ENCODE results near the gene PRKG2.

Gene PRKG2

DNA sequence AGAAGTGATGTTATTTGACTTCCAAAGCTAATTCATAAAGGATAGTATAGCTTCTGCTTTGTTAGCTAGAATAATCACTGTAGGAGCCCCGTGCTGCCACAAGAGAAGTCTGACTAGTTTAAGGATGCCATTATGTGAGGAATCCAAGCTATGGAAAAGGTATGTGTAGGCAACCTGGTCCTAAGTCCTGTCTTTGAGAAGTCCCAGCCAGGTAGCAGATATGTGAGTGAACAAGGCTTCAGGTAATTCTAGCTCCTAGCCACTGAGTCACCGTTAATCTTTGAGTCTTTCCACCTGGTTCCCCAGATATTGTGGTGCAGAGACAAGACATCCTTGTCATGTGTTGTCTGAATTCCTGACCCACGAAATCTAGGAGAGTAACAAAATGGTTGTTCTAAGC, 129.0 kb downstream of the PRKG2 start:
- Histone ChIP-seq H3K9me3 (ENCODE audit: control insufficient read depth, low read length) (no peaks in the 10 kb centered on the region), H3K9ac (ENCODE audit: low read length) (no peak overlapping the region), H3K4me1 (ENCODE audit: control insufficient read depth, insufficient read depth, low read length) (peaks cover 12% of the 10 kb centered on the region), H3K4me3 (ENCODE audit: low read length) (no peak overlapping the region), H3K27me3 (replicated peaks; ENCODE audit: control insufficient read depth, insufficient read depth, low read length) (no peaks in the 10 kb centered on the region), H3K36me3 (ENCODE audit: control insufficient read depth, insufficient read depth, low read length, severe bottlenecking) (no peaks in the 10 kb centered on the region)
- no peak for DNase-seq (ENCODE audit: low read depth)

DNA sequence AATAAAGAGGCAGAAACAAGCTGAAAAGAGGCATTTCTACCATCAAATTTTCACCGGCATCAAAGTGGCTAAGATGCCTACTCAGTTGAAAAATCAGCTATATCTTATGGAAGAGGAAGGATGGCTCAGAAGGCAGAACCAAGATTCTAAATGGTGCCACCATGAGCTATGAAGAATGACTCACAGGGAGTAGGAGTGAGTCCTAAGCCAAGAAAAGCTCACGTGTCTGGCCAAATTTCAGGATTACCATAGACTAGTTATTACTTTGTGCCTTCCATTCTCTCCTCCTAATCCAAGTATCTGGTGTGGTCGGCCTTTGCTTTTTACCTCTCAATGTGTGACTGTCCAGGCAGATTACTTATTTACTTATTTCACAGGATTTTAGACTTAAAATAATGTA, 129.7 kb downstream of the PRKG2 start:
- Histone ChIP-seq H3K4me3 (ENCODE audit: low read length) (no peak overlapping the region), H3K9me3 (ENCODE audit: control insufficient read depth, low read length) (no peaks in the 10 kb centered on the region), H3K4me1 (ENCODE audit: control insufficient read depth, insufficient read depth, low read length) (peaks cover 12% of the 10 kb centered on the region), H3K27me3 (replicated peaks; ENCODE audit: control insufficient read depth, insufficient read depth, low read length) (no peaks in the 10 kb centered on the region), H3K9ac (ENCODE audit: low read length) (no peak overlapping the region), H3K36me3 (ENCODE audit: control insufficient read depth, insufficient read depth, low read length, severe bottlenecking) (no peaks in the 10 kb centered on the region)
- peak; percentile 15 for DNase-seq (ENCODE audit: low read depth)

DNA sequence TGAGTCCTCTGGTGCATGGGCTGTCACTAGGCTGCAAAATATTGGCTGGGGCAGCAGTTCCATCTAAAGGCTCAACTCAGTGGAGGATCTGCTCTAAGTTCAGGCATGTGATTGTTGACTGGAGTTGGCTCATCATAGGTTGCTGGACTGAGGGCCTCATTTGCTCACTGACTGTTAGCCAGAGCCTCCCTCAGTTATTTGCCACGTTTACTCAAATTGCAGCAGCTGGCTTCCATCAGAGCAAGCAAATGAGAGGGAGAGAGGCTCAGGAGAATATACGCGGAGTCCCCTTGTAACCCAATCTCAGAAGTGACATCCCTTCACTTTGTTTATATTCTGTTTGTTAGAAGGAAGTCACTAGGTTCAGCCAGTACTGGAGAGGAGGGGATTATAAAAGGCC, 130.4 kb downstream of the PRKG2 start:
- no peaks in the 10 kb centered on the region for H3K36me3 ChIP-seq (ENCODE audit: control insufficient read depth, insufficient read depth, low read length, severe bottlenecking)
- no peaks in the 10 kb centered on the region for H3K27me3 ChIP-seq (replicated peaks; ENCODE audit: control insufficient read depth, insufficient read depth, low read length)
- H3K9ac ChIP-seq (ENCODE audit: low read length), result no peak overlapping the region
- no peaks in the 10 kb centered on the region for H3K9me3 ChIP-seq (ENCODE audit: control insufficient read depth, low read length)
- no peak overlapping the region for H3K4me3 ChIP-seq (ENCODE audit: low read length)
- peaks cover 12% of the 10 kb centered on the region for H3K4me1 ChIP-seq (ENCODE audit: control insufficient read depth, insufficient read depth, low read length)
- peak; percentile 11 for DNase-seq (ENCODE audit: low read depth)

DNA sequence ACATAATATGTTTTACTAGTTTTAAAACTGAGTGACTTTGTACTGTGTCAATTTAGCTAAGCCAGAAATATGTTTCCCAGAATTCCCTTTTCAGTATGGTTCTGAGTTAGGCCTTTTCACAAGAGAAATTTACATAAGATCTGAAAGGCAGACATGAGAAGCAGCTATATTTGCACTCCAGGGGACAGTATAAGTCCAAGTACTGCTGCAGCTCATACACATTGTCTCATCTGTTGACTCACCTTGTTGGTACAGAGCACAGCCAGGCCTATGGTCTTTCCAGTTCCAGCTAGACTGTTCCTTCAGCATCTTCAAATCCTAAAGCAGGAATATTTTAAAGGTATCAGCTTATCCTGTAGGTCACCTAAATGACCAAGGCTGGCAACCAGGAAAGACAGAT, 131.0 kb downstream of the PRKG2 start:
- no peaks in the 10 kb centered on the region for H3K36me3 ChIP-seq (ENCODE audit: control insufficient read depth, insufficient read depth, low read length, severe bottlenecking)
- no peaks in the 10 kb centered on the region for H3K27me3 ChIP-seq (replicated peaks; ENCODE audit: control insufficient read depth, insufficient read depth, low read length)
- no peaks in the 10 kb centered on the region for H3K9me3 ChIP-seq (ENCODE audit: control insufficient read depth, low read length)
- DNase-seq (ENCODE audit: low read depth), result peak; percentile 32
- H3K9ac ChIP-seq (ENCODE audit: low read length), result no peak overlapping the region
- H3K4me1 ChIP-seq (ENCODE audit: control insufficient read depth, insufficient read depth, low read length), result peaks cover 12% of the 10 kb centered on the region
- no peak overlapping the region for H3K4me3 ChIP-seq (ENCODE audit: low read length)

DNA sequence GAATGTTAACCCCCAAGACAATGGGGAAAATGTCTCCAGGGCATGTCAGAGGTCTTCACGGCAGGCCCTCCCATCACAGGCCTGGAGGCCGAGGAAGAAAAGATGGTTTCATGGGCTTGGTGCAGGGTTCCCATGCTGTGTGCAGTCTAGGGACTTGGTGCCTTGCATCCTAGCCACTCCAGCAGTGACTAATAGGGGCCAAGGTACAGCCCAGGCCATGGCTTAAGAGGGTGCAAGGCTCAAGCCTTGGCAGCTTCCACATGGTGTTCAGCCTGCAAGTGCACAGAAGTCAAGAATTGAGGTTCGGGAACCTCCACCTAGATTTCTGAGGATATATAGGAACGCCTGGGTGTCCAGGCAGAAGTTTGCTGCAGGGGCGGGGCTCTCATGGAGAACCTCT, 133.9 kb downstream of the PRKG2 start:
- H3K9me3 ChIP-seq (ENCODE audit: control insufficient read depth, low read length), result no peaks in the 10 kb centered on the region
- H3K4me3 ChIP-seq (ENCODE audit: low read length), result no peak overlapping the region
- no peak for DNase-seq (ENCODE audit: low read depth)
- H3K27me3 ChIP-seq (replicated peaks; ENCODE audit: control insufficient read depth, insufficient read depth, low read length), result no peaks in the 10 kb centered on the region
- H3K4me1 ChIP-seq (ENCODE audit: control insufficient read depth, insufficient read depth, low read length), result peaks cover 12% of the 10 kb centered on the region
- no peaks in the 10 kb centered on the region for H3K36me3 ChIP-seq (ENCODE audit: control insufficient read depth, insufficient read depth, low read length, severe bottlenecking)
- H3K9ac ChIP-seq (ENCODE audit: low read length), result no peak overlapping the region

DNA sequence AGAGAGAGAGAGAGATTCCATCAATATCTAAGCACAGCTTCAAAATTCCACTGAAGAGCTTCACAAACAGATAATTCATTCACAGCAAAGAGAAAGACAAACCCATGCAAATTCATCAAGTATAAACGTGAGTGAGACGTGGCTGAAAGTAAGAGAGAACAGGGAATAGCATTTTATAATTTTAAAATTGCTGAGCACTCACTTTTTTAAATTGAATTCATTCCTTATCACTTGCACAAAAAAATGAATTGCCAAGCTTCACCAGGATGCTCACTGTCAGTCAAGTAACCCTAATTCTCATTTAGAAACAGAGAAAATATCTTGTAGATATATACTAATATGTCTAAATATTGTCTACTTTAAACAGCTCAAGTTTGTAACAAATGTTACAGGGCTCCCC, 144.0 kb downstream of the PRKG2 start:
- Histone ChIP-seq H3K27me3 (replicated peaks; ENCODE audit: control insufficient read depth, insufficient read depth, low read length) (no peaks in the 10 kb centered on the region), H3K4me1 (ENCODE audit: control insufficient read depth, insufficient read depth, low read length) (no peaks in the 10 kb centered on the region), H3K9ac (ENCODE audit: low read length) (no peak overlapping the region), H3K9me3 (ENCODE audit: control insufficient read depth, low read length) (no peaks in the 10 kb centered on the region), H3K4me3 (ENCODE audit: low read length) (no peak overlapping the region), H3K36me3 (ENCODE audit: control insufficient read depth, insufficient read depth, low read length, severe bottlenecking) (no peaks in the 10 kb centered on the region)
- no peak for DNase-seq (ENCODE audit: low read depth)

DNA sequence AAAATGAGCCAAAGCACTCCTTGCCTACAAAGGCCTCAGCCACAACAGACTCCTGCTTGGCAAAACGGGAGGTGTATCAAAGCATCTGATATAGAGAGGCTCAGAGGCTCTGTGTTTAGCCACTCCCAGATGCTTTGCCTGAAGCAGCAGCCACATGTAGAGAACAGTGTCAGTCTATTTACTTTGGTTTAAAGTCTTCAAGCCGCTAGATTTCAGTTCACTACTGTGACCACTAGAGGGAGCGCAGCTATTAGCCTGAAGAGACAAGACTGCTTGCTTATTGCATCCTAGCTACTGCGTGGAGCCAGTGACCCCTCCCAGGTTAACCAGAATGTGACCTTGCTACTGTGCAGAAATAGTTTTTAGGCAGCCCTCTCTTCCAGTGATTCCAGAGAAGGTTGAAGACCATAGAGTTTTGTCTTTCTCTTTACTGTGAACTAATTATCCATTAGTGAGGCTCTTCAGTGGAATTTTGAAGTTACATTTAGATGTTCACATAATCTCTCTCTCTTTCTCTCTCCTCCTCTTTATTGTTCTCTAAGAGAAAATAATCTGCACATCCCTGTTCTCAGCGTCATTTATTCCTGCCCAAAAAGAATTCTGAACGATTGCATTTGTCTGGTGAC, 145.2 kb downstream of the PRKG2 start:
- no peak overlapping the region for H3K4me3 ChIP-seq (ENCODE audit: low read length)
- no peaks in the 10 kb centered on the region for H3K4me1 ChIP-seq (ENCODE audit: control insufficient read depth, insufficient read depth, low read length)
- H3K27me3 ChIP-seq (replicated peaks; ENCODE audit: control insufficient read depth, insufficient read depth, low read length), result no peaks in the 10 kb centered on the region
- H3K9me3 ChIP-seq (ENCODE audit: control insufficient read depth, low read length), result no peaks in the 10 kb centered on the region
- no peaks in the 10 kb centered on the region for H3K36me3 ChIP-seq (ENCODE audit: control insufficient read depth, insufficient read depth, low read length, severe bottlenecking)
- H3K9ac ChIP-seq (ENCODE audit: low read length), result no peak overlapping the region
- peak; percentile 95 for DNase-seq (ENCODE audit: low read depth)

DNA sequence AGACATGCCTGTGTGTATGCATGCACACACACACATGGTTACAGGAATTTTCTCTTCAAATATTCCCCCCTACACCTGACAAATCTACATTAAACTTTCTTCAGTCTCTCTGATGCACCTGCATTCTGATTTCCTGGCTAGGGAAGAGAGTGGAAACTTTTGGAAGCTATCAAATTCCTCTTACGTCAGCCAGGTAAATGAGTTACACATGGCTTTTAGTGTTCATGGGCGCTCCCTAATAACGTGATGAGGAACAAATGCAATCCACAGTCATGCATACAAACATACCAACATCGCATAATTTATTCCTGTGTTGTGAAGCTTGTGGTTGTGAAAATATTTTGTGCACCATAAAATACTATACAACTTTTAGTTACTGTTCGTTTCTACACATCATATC, 149.6 kb downstream of the PRKG2 start:
- H3K9me3 ChIP-seq (ENCODE audit: control insufficient read depth, low read length), result no peaks in the 10 kb centered on the region
- no peaks in the 10 kb centered on the region for H3K27me3 ChIP-seq (replicated peaks; ENCODE audit: control insufficient read depth, insufficient read depth, low read length)
- H3K9ac ChIP-seq (ENCODE audit: low read length), result no peak overlapping the region
- H3K4me1 ChIP-seq (ENCODE audit: control insufficient read depth, insufficient read depth, low read length), result peaks cover 8% of the 10 kb centered on the region
- no peak overlapping the region for H3K4me3 ChIP-seq (ENCODE audit: low read length)
- no peak for DNase-seq (ENCODE audit: low read depth)
- no peaks in the 10 kb centered on the region for H3K36me3 ChIP-seq (ENCODE audit: control insufficient read depth, insufficient read depth, low read length, severe bottlenecking)

DNA sequence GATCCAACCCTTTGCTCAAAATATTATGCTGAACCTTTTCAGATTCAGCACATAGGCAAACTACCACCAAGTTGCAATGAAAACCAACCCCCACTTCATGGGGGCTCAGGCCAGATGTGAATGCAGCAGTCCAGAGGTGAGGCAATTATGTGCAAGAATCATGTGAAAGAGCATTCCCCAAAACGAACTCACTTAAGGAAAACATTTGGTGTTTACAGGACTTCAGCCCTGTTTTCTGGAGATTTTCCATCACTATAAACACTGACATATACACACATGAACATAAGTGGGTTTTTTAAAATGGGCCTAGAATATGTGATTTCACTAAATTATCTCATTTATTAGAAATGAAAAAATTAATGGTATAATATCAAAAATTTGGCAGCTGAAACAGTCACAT, 153.0 kb downstream of the PRKG2 start:
- H3K9me3 ChIP-seq (ENCODE audit: control insufficient read depth, low read length), result no peaks in the 10 kb centered on the region
- DNase-seq (ENCODE audit: low read depth), result no peak

DNA sequence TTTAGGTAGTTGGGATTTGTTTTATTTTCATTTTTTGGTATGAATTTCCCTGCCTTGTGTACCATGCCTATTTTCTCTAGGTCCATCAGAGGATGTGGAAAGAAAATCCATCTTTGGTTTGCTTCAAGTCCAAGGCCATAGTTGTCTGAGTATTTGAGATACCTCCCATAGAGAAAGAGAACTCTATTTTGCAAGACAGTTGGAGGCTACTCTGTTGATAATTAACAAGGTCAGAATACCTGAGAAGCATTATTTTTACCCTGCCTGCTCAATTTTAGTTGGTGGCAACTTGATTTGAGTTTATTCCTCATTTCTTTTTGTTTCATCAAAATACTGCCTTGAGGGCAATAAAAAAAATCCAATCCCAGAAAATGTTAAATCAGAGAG, 153.7 kb downstream of the PRKG2 start:
- Histone ChIP-seq H3K27me3 (replicated peaks; ENCODE audit: control insufficient read depth, insufficient read depth, low read length) (no peaks in the 10 kb centered on the region), H3K4me3 (ENCODE audit: low read length) (no peak overlapping the region), H3K9ac (ENCODE audit: low read length) (no peak overlapping the region), H3K4me1 (ENCODE audit: control insufficient read depth, insufficient read depth, low read length) (peaks cover 8% of the 10 kb centered on the region), H3K36me3 (ENCODE audit: control insufficient read depth, insufficient read depth, low read length, severe bottlenecking) (no peaks in the 10 kb centered on the region), H3K9me3 (ENCODE audit: control insufficient read depth, low read length) (no peaks in the 10 kb centered on the region)
- DNase-seq (ENCODE audit: low read depth), result no peak

More for the DNA sequence above, 153.0 kb downstream of the PRKG2 start:
- Histone ChIP-seq H3K36me3 (ENCODE audit: control insufficient read depth, insufficient read depth, low read length, severe bottlenecking) (no peaks in the 10 kb centered on the region), H3K27me3 (replicated peaks; ENCODE audit: control insufficient read depth, insufficient read depth, low read length) (no peaks in the 10 kb centered on the region), H3K4me3 (ENCODE audit: low read length) (no peak overlapping the region), H3K9ac (ENCODE audit: low read length) (no peak overlapping the region), H3K4me1 (ENCODE audit: control insufficient read depth, insufficient read depth, low read length) (peaks cover 8% of the 10 kb centered on the region)

DNA sequence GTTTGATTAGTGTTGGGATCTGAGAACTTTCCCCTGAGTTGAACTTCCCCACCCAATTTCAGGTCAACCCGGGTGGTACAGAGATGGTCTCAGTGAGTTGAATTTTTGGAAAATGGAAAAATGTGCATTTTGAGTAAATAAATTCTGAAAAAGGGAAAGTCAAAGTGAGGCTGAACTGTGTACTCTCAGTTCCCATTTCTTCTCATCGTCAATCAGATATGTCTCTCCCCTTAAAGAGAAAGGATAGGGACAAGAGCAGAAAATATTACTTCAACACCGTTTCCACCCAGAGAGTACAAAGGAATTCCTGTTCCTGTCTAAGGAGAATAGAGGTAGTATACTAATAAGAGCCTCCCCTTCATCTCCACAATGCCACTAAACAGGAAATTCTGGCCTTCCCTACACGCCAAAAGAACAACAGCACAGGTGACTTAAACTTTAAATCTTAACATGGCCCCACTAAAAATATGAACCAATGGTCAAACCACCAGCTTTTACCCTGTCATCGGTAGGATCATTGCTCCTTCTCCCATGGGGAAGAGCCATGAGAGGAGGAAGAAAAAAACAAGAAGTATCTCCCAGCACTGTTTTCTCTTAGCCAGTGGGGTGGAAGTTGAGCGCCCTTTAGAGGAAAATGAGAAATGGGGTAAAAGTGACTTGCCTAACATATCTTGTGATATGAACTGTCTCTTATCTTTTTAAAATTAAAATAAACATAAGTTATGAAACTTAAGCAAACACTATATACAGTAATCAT, 154.3 kb downstream of the PRKG2 start:
- DNase-seq (ENCODE audit: low read depth), result no peak
- no peaks in the 10 kb centered on the region for H3K27me3 ChIP-seq (replicated peaks; ENCODE audit: control insufficient read depth, insufficient read depth, low read length)
- no peaks in the 10 kb centered on the region for H3K36me3 ChIP-seq (ENCODE audit: control insufficient read depth, insufficient read depth, low read length, severe bottlenecking)
- H3K4me3 ChIP-seq (ENCODE audit: low read length), result no peak overlapping the region
- no peak overlapping the region for H3K9ac ChIP-seq (ENCODE audit: low read length)
- no peaks in the 10 kb centered on the region for H3K9me3 ChIP-seq (ENCODE audit: control insufficient read depth, low read length)
- peaks cover 8% of the 10 kb centered on the region for H3K4me1 ChIP-seq (ENCODE audit: control insufficient read depth, insufficient read depth, low read length)

DNA sequence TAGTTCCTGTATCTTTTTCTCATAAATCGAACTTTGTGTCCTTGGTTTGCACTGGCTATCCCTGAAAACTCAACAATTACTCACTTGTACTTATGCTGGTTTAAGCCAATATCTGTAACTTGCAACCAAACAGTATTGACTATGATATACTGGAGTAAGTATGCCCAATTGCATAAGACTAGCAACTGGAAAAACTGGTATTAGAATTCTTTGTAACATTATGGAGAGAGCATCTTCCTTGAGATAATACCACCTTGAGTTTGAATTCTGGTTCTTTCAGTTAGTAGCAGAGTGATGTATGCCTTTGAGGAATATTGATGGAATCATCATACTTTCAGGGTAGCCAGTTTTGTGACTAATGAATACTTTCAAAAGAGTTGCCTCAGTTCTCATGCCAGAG, 156.4 kb downstream of the PRKG2 start:
- H3K36me3 ChIP-seq (ENCODE audit: control insufficient read depth, insufficient read depth, low read length, severe bottlenecking), result no peaks in the 10 kb centered on the region
- no peak overlapping the region for H3K4me3 ChIP-seq (ENCODE audit: low read length)
- DNase-seq (ENCODE audit: low read depth), result no peak
- H3K4me1 ChIP-seq (ENCODE audit: control insufficient read depth, insufficient read depth, low read length), result peaks cover 8% of the 10 kb centered on the region
- no peaks in the 10 kb centered on the region for H3K9me3 ChIP-seq (ENCODE audit: control insufficient read depth, low read length)
- H3K9ac ChIP-seq (ENCODE audit: low read length), result no peak overlapping the region
- no peaks in the 10 kb centered on the region for H3K27me3 ChIP-seq (replicated peaks; ENCODE audit: control insufficient read depth, insufficient read depth, low read length)
